ENCODE measurements around the gene PYGO2. TPM values are rescaled to one million over a fixed set of nuclear protein-coding genes. Genes with fewer than 3 reads are reported as not detected.

Gene PYGO2
- total RNA-seq, 1 experiment from 2014 or later = 33.2 TPM

- Histone ChIP-seq H3K4me2 (peak overlapping the region; percentile 90), H3K79me2 (ENCODE audit: low read depth) (peaks cover 12% of the 10 kb centered on the region), H3K27me3 (ENCODE audit: insufficient read depth, low read depth) (no peaks in the 10 kb centered on the region), H4K20me1 (ENCODE audit: insufficient read depth) (no peaks in the 10 kb centered on the region), H3K27ac (peak overlapping the region; percentile 72; the same call in 1 of the 2 replicates), H3K9me3 (ENCODE audit: insufficient read depth, low read depth) (no peaks in the 10 kb centered on the region), H3K36me3 (ENCODE audit: low read depth) (peaks cover 12% of the 10 kb centered on the region; the same call in 1 of the 2 replicates), H3K4me3 (peak overlapping the region; percentile 78), H3K4me1 (replicated peaks; ENCODE audit: insufficient read depth) (peaks cover 24% of the 10 kb centered on the region), H2AFZ (peak overlapping the region; percentile 72; the same call in 1 of the 2 replicates), H3K9me2 (ENCODE audit: insufficient read depth) (no peaks in the 10 kb centered on the region), H3F3A (ENCODE audit: insufficient read depth, low read depth) (peaks cover 45% of the 10 kb centered on the region)
- ChIA-PET POLR2A (ENCODE audit: unreplicated experiment) (interaction anchor here (1.6 kb wide), 1 partner anchor 10 kb away, joined by 18 read pairs; the partner anchor contains the start of gene SHC1), CTCF (interaction anchor here (0.5 to 1.1 kb wide), 3 partner anchors 10 to 216 kb away, joined by 3 to 4 read pairs (median 3); partner anchors contain the start of gene SHC1)
- TF ChIP-seq CTCF (conservative IDR thresholded peaks at IDR 0.05) = no peak
- no peak for TF ChIP-seq EZH2 (IDR thresholded peaks at IDR 0.05; ENCODE audit: low read depth)
- no peak for DNase-seq
- intact Hi-C loops (cut with micrococcal nuclease; ENCODE audit: unreplicated experiment) = loop anchor here (2.0 to 5.0 kb wide), 3 partner anchors 42 to 90 kb away; partner anchors contain the start of genes ADAM15 and ZBTB7B
- TSS peak; percentile 14 for BruUV-seq (replicated peaks)
Observed at GRCh38 chr1:154960446-154961136, 991 bp downstream of the PYGO2 start.

GRCh38 chr1:154959426-154959780, 2.2 kb downstream of the PYGO2 start:
- ChIA-PET POLR2A (ENCODE audit: unreplicated experiment) (interaction anchor here (0.6 kb wide), 1 partner anchor 45 kb away, joined by 3 read pairs; no protein-coding TSS in a partner anchor), CTCF (no interaction called here)
- H3K4me1 ChIP-seq (replicated peaks; ENCODE audit: insufficient read depth) = peaks cover 24% of the 10 kb centered on the region
- H3K4me3 ChIP-seq = no peak overlapping the region
- H3K4me2 ChIP-seq = no peak overlapping the region
- no peak for TF ChIP-seq CTCF (conservative IDR thresholded peaks at IDR 0.05)
- no peak for TF ChIP-seq EZH2 (IDR thresholded peaks at IDR 0.05; ENCODE audit: low read depth)
- DNase-seq = no peak
- H4K20me1 ChIP-seq (ENCODE audit: insufficient read depth) = no peaks in the 10 kb centered on the region
- peaks cover 12% of the 10 kb centered on the region for H3K79me2 ChIP-seq (ENCODE audit: low read depth)
- H3K27ac ChIP-seq = no peak overlapping the region
- H3K9me2 ChIP-seq (ENCODE audit: insufficient read depth) = no peaks in the 10 kb centered on the region
- peaks cover 37% of the 10 kb centered on the region for H3F3A ChIP-seq (ENCODE audit: insufficient read depth, low read depth)
- intact Hi-C loops (cut with micrococcal nuclease; ENCODE audit: unreplicated experiment) = no loop called here
- H3K9me3 ChIP-seq (ENCODE audit: insufficient read depth, low read depth) = no peaks in the 10 kb centered on the region
- no peak overlapping the region for H2AFZ ChIP-seq
- H3K27me3 ChIP-seq (ENCODE audit: insufficient read depth, low read depth) = no peaks in the 10 kb centered on the region
- BruUV-seq (replicated peaks) = no TSS peak
- no peaks in the 10 kb centered on the region; the same call in 1 of the 2 replicates for H3K36me3 ChIP-seq (ENCODE audit: low read depth)

- no peaks in the 10 kb centered on the region for H4K20me1 ChIP-seq (ENCODE audit: insufficient read depth)
- H3F3A ChIP-seq (ENCODE audit: insufficient read depth, low read depth) = peaks cover 32% of the 10 kb centered on the region
- no peaks in the 10 kb centered on the region for H3K27me3 ChIP-seq (ENCODE audit: insufficient read depth, low read depth)
- H3K79me2 ChIP-seq (ENCODE audit: low read depth) = peaks cover 12% of the 10 kb centered on the region
- peaks cover 24% of the 10 kb centered on the region for H3K4me1 ChIP-seq (replicated peaks; ENCODE audit: insufficient read depth)
- H3K36me3 ChIP-seq (ENCODE audit: low read depth) = no peaks in the 10 kb centered on the region; the same call in 1 of the 2 replicates
- intact Hi-C loops (cut with micrococcal nuclease; ENCODE audit: unreplicated experiment) = no loop called here
- H3K4me3 ChIP-seq = no peak overlapping the region
- H2AFZ ChIP-seq = no peak overlapping the region
- H3K9me2 ChIP-seq (ENCODE audit: insufficient read depth) = no peaks in the 10 kb centered on the region
- no peaks in the 10 kb centered on the region for H3K9me3 ChIP-seq (ENCODE audit: insufficient read depth, low read depth)
- ChIA-PET POLR2A (ENCODE audit: unreplicated experiment) (interaction anchor here (0.6 kb wide), 1 partner anchor 76 kb away, joined by 3 read pairs; no protein-coding TSS in a partner anchor), CTCF (no interaction called here)
- BruUV-seq (replicated peaks) = no TSS peak
- DNase-seq = no peak
- TF ChIP-seq CTCF (conservative IDR thresholded peaks at IDR 0.05) = no peak
- no peak for TF ChIP-seq EZH2 (IDR thresholded peaks at IDR 0.05; ENCODE audit: low read depth)
- H3K4me2 ChIP-seq = no peak overlapping the region
- no peak overlapping the region for H3K27ac ChIP-seq
Observed at GRCh38 chr1:154958681-154959425, 2.7 kb downstream of the PYGO2 start.

All from PC-9 (cell line).